Measurements from ENCODE around the gene RNF39.
"Not testable (repeated sequence)": the region's sequence is repeated elsewhere in the genome, so short reads cannot be mapped to it uniquely, and the experiment has no call there.

RNF39 gene

GRCh38 chr6:30075094-30075789 lies at the start of gene RNF39:
Gene RNF39, minus strand, starts transcription at chr6:30075769. Its CDS starts 184 bp downstream, at chr6:30075585.
- DNase-seq: no peak

GRCh38 chr6:30122515-30122914 lies 46.9 kb upstream of the RNF39 start:
- DNase-seq: no peak

GRCh38 chr6:30121446-30122366 lies 46.1 kb upstream of the RNF39 start:
- no peak for DNase-seq

- DNase-seq: not testable (repeated sequence)
Measured at GRCh38 chr6:30118691-30119090, 43.1 kb upstream of the RNF39 start.

- DNase-seq: no peak
Measured at GRCh38 chr6:30116724-30117123, 41.2 kb upstream of the RNF39 start.

GRCh38 chr6:30113841-30114240 lies 38.3 kb upstream of the RNF39 start:
- no peak for DNase-seq

- DNase-seq: no peak
Measured at GRCh38 chr6:30113003-30113759, 37.6 kb upstream of the RNF39 start, which contains the start of gene TRIM31. Gene TRIM31, minus strand, starts transcription at chr6:30113090. Its CDS starts 285 bp downstream, at chr6:30112805.

GRCh38 chr6:30112402-30112994 lies 36.9 kb upstream of the RNF39 start:
- DNase-seq: no peak

GRCh38 chr6:30111266-30111856 lies 35.8 kb upstream of the RNF39 start:
- DNase-seq: no peak

GRCh38 chr6:30104661-30105060 lies 29.1 kb upstream of the RNF39 start:
- DNase-seq: no peak

GRCh38 chr6:30103872-30104179 lies 28.3 kb upstream of the RNF39 start:
- DNase-seq: no peak

- peak; percentile 88 for DNase-seq
Measured at GRCh38 chr6:30102970-30103871, 27.7 kb upstream of the RNF39 start.

GRCh38 chr6:30102414-30102969 lies 26.9 kb upstream of the RNF39 start:
- no peak for DNase-seq

- DNase-seq: peak; percentile 74
Measured at GRCh38 chr6:30101444-30102413, 26.2 kb upstream of the RNF39 start.

GRCh38 chr6:30100585-30101443 lies 25.2 kb upstream of the RNF39 start:
- DNase-seq: no peak

GRCh38 chr6:30100154-30100553 lies 24.6 kb upstream of the RNF39 start:
- DNase-seq: no peak

- no peak for DNase-seq
Measured at GRCh38 chr6:30097902-30098768, 22.6 kb upstream of the RNF39 start.

- no peak for DNase-seq
Measured at GRCh38 chr6:30096829-30097228, 21.3 kb upstream of the RNF39 start.
